ENCODE data around the gene PPARA. TPM values are rescaled to one million over a fixed set of nuclear protein-coding genes. Genes with fewer than 3 reads are reported as not detected.

Gene PPARA
- total RNA-seq, 1 experiment from 2014 or later, result 14.5 TPM

GRCh38 chr22:46233231-46233630, 82.9 kb downstream of the PPARA start (continued):
- TF ChIP-seq EGR1 (IDR thresholded peaks at IDR 0.05; ENCODE audit: low read depth) (no peak), ZBTB33 (IDR thresholded peaks at IDR 0.05; ENCODE audit: extremely low read depth, insufficient replicate concordance, low read length) (no peak)

GRCh38 chr22:46234969-46235368, 84.6 kb downstream of the PPARA start:
- Histone ChIP-seq H4K20me1 (ENCODE audit: insufficient read depth) (no peaks in the 10 kb centered on the region), H3K79me2 (ENCODE audit: insufficient read depth, low read length) (no peaks in the 10 kb centered on the region), H3K36me3 (ENCODE audit: control insufficient read depth in 1 of 2, insufficient read depth in 2 of 2, low read length in 2 of 2) (no peaks in the 10 kb centered on the region; a peak in 1 of 4 replicates), H3K9me2 (ENCODE audit: insufficient read depth) (no peaks in the 10 kb centered on the region), H3K4me2 (ENCODE audit: low read length) (no peak overlapping the region), H3K4me3 (replicated peaks in 1 of 2; ENCODE audit: low read depth in 1 of 2, low read length in 2 of 2) (no peak overlapping the region), H3K4me1 (ENCODE audit: control insufficient read depth in 1 of 2, insufficient read depth in 2 of 2, low read length in 2 of 2) (no peaks in the 10 kb centered on the region), H2AFZ (ENCODE audit: low read depth, low read length, poor library complexity, severe bottlenecking) (no peak overlapping the region), H3K9me3 (ENCODE audit: control insufficient read depth in 1 of 2, insufficient read depth in 1 of 2, low read depth in 1 of 2, low read length in 2 of 2) (no peaks in the 10 kb centered on the region), H3K27ac (ENCODE audit: low read depth, low read length) (no peak overlapping the region), H3K27me3 (ENCODE audit: insufficient read depth, low read length) (no peaks in the 10 kb centered on the region), H3K9ac (ENCODE audit: low read length) (no peak overlapping the region)
- no TSS peak for BruUV-seq (replicated peaks)
- ChIA-PET RAD21 (ENCODE audit: low non-redundant PET in 1 of 2, low total read pairs in 2 of 2, uncharacterized antibody in 2 of 2, unreplicated experiment in 2 of 2) (no interaction called here), CTCF (no interaction called here), POLR2A (no interaction called here)
- DNase-seq (ENCODE audit: low read depth, low spot score), result no peak
- intact Hi-C loops (cut with micrococcal nuclease), result no loop called here
- TF ChIP-seq POLR2A (IDR thresholded peaks at IDR 0.05; ENCODE audit: borderline replicate concordance, extremely low read depth, insufficient read depth, insufficient read length) (no peak), MAX (IDR thresholded peaks at IDR 0.05) (no peak), ZFX (IDR thresholded peaks at IDR 0.05) (no peak), SP1 (IDR thresholded peaks at IDR 0.05; ENCODE audit: low read depth) (no peak), EZH2 (IDR thresholded peaks at IDR 0.05) (no peak)
- ATAC-seq, result no peak
